Small intestine (tissue), 7 donors: ENCODE results near the gene TOLLIP. TPM values are rescaled to one million over a fixed set of nuclear protein-coding genes. Genes with fewer than 3 reads are reported as not detected.

ENCODE experiments used
- DNase-seq, 2 donors: peaks; one replicate each; pipeline versions ENCODE4 v3.0.0 to v3.0.0-alpha.2; 2013
- FAIRE-seq: peaks from 2 replicates; lab custom pipeline; 2012; peaks lifted over from hg19 to GRCh38; lab: Jason Lieb, UNC
- H3K27ac ChIP-seq, 3 donors: one replicate each; pipeline ENCODE4 v1.5.1; 2013; ENCODE audit warnings: low read length in 2 of 3, mild to moderate bottlenecking in 2 of 3, control low read depth in 1 of 3, inconsistent platforms in 1 of 3, low read depth in 1 of 3, moderate library complexity in 1 of 3
- H3K27me3 ChIP-seq, 3 donors: one replicate each; pipeline ENCODE4 v1.6.1; 2013; ENCODE audit warnings: low read length in 3 of 3, inconsistent platforms in 1 of 3; ENCODE audit not compliant: control insufficient read depth in 3 of 3, insufficient read depth in 3 of 3
- H3K36me3 ChIP-seq, 3 donors: one replicate each; pipeline ENCODE4 v1.6.1; 2013; ENCODE audit warnings: low read length in 3 of 3, inconsistent platforms in 1 of 3, low read depth in 1 of 3, mild to moderate bottlenecking in 1 of 3, moderate library complexity in 1 of 3; ENCODE audit not compliant: control insufficient read depth in 3 of 3, insufficient read depth in 2 of 3
- H3K4me1 ChIP-seq, 3 donors: one replicate each; pipeline ENCODE4 v1.6.1; 2013; ENCODE audit warnings: low read length in 2 of 3, inconsistent platforms in 1 of 3, low read depth in 1 of 3, mild to moderate bottlenecking in 1 of 3, moderate library complexity in 1 of 3; ENCODE audit not compliant: control insufficient read depth in 3 of 3, insufficient read depth in 2 of 3
- H3K4me3 ChIP-seq, 3 donors: one replicate each; pipeline ENCODE4 v1.5.1; 2013; ENCODE audit warnings: low read length in 3 of 3, control low read depth in 1 of 3, inconsistent platforms in 1 of 3, low read depth in 1 of 3, mild to moderate bottlenecking in 1 of 3, moderate library complexity in 1 of 3
- H3K9me3 ChIP-seq, 2 donors: one replicate each; pipeline ENCODE4 v1.6.1; 2013; ENCODE audit warnings: low read depth in 1 of 2, low read length in 1 of 2; ENCODE audit not compliant: control insufficient read depth in 2 of 2, insufficient read depth in 1 of 2
- WGBS, 3 donors: extraction: QIAGEN DNeasy Blood & Tissue Kit; methylation state at CpG; one replicate each; pipeline ENCODE4 v1.1.7; 2013; 5-methylcytosine and 5-hydroxymethylcytosine counted together
- polyA plus RNA-seq, 4 donors: library from polyadenylated mRNA; stranded (reverse) in 3 of 4; unstranded in 1 of 4; fragments of 200-250 nt in 3 of 4; fragments of 120-200 nt in 1 of 4; gene quantifications; one replicate each; pipeline versions ENCODE4 v1.2.1 to v1.2.3, GENCODE V29; 2013
- donor health status: healthy with polysubstance abuse.
- donor health status: control.
- donor health status: control.
- donor health status: Bipolar disorder and iron deficiency.
- donor health status: healthy.

TOLLIP gene
- polyA plus RNA-seq, 4 donors: 33.1 to 57.0 (median 41.0) TPM

- WGBS, 3 donors: 91 to 92% (median 91%) methylated on average over 23 to 25 of the region's 25 CpGs
- no peak for FAIRE-seq
- peaks cover 0 to 3% (median 0%) of the 10 kb centered on the region in 3 donors for H3K36me3 ChIP-seq
Observed at GRCh38 chr11:1240771-1241170, 68.7 kb downstream of the TOLLIP start.

GRCh38 chr11:1239596-1240205, 69.7 kb downstream of the TOLLIP start:
- DNase-seq (no peak), FAIRE-seq (no peak)
- Histone ChIP-seq H3K4me1 (no peaks in the 10 kb centered on the region), H3K4me3 (no peak overlapping the region), H3K27ac (no peak overlapping the region), H3K36me3 (peaks cover 0 to 3% (median 0%) of the 10 kb centered on the region in 3 donors), H3K9me3 (peaks cover 0 to 13% of the 10 kb centered on the region in 2 donors), H3K27me3 (no peaks in the 10 kb centered on the region)
- 86 to 90% (median 88%) methylated on average over 22 to 23 of the region's 23 CpGs for WGBS, 3 donors

More at GRCh38 chr11:1240771-1241170, 68.7 kb downstream of the TOLLIP start:
- Histone ChIP-seq H3K4me1 (no peaks in the 10 kb centered on the region), H3K27me3 (no peaks in the 10 kb centered on the region), H3K27ac (no peak overlapping the region), H3K4me3 (no peak overlapping the region), H3K9me3 (peaks cover 0 to 13% of the 10 kb centered on the region in 2 donors)
- no peak for DNase-seq

GRCh38 chr11:1238767-1239595, 70.5 kb downstream of the TOLLIP start:
- Histone ChIP-seq H3K4me1 (no peaks in the 10 kb centered on the region), H3K27ac (no peak overlapping the region), H3K36me3 (peaks cover 0 to 3% (median 0%) of the 10 kb centered on the region in 3 donors), H3K27me3 (no peaks in the 10 kb centered on the region), H3K4me3 (no peak overlapping the region), H3K9me3 (peaks cover 0 to 13% of the 10 kb centered on the region in 2 donors)
- 20 to 58% (median 41%) methylated on average over 34 of the region's 34 CpGs for whole genome bisulfite sequencing, 3 donors
- no peak for FAIRE-seq
- DNase-seq: peak; percentile 63 to 79

GRCh38 chr11:1237851-1238250, 71.6 kb downstream of the TOLLIP start:
- 76 to 81% (median 76%) methylated on average over 10 of the region's 10 CpGs for WGBS, 3 donors
- no peak for DNase-seq

GRCh38 chr11:1237128-1237580, 72.3 kb downstream of the TOLLIP start:
- H3K27ac ChIP-seq: no peak overlapping the region
- FAIRE-seq (no peak), DNase-seq (peak in 1 of 2 donors; percentile 32)
- H3K9me3 ChIP-seq: peaks cover 0 to 8% of the 10 kb centered on the region in 2 donors
- peaks cover 0 to 2% (median 0%) of the 10 kb centered on the region in 3 donors for H3K4me1 ChIP-seq
- no peaks in the 10 kb centered on the region for H3K27me3 ChIP-seq
- 21 to 71% (median 43%) methylated on average over 12 to 13 of the region's 13 CpGs for WGBS, 3 donors
- H3K4me3 ChIP-seq: no peak overlapping the region
- peaks cover 0 to 3% (median 0%) of the 10 kb centered on the region in 3 donors for H3K36me3 ChIP-seq

More at GRCh38 chr11:1237851-1238250, 71.6 kb downstream of the TOLLIP start:
- FAIRE-seq: no peak
- Histone ChIP-seq H3K4me3 (no peak overlapping the region), H3K9me3 (peaks cover 0 to 13% of the 10 kb centered on the region in 2 donors), H3K27me3 (no peaks in the 10 kb centered on the region), H3K36me3 (peaks cover 0 to 3% (median 0%) of the 10 kb centered on the region in 3 donors), H3K4me1 (peaks cover 0 to 2% (median 0%) of the 10 kb centered on the region in 3 donors), H3K27ac (no peak overlapping the region)

GRCh38 chr11:1236316-1237127, 72.9 kb downstream of the TOLLIP start:
- H3K27me3 ChIP-seq: no peaks in the 10 kb centered on the region
- no peaks in the 10 kb centered on the region for H3K36me3 ChIP-seq
- H3K4me1 ChIP-seq: peaks cover 0 to 2% (median 0%) of the 10 kb centered on the region in 3 donors
- FAIRE-seq (no peak), DNase-seq (no peak)
- 76 to 84% (median 80%) methylated on average over 33 to 37 of the region's 37 CpGs for WGBS, 3 donors
- H3K4me3 ChIP-seq: no peak overlapping the region
- no peak overlapping the region for H3K27ac ChIP-seq
- peaks cover 0 to 3% of the 10 kb centered on the region in 2 donors for H3K9me3 ChIP-seq

GRCh38 chr11:1235901-1236315, 73.5 kb downstream of the TOLLIP start:
- Histone ChIP-seq H3K4me3 (no peak overlapping the region), H3K27ac (no peak overlapping the region), H3K36me3 (no peaks in the 10 kb centered on the region), H3K4me1 (peaks cover 0 to 2% (median 0%) of the 10 kb centered on the region in 3 donors), H3K9me3 (no peaks in the 10 kb centered on the region), H3K27me3 (no peaks in the 10 kb centered on the region)
- WGBS, 3 donors: 56 to 70% (median 67%) methylated on average over 13 to 16 of the region's 16 CpGs
- DNase-seq: no peak
- no peak for FAIRE-seq
